Limb (tissue), 2 donors: ENCODE data around the gene FOXO3.

ENCODE experiments used
- DNase-seq, 2 donors: peaks; one replicate each; pipeline ENCODE4 v3.0.0-alpha.2; 2016; ENCODE audit errors: extremely low spot score in 2 of 2

Gene FOXO3

DNA sequence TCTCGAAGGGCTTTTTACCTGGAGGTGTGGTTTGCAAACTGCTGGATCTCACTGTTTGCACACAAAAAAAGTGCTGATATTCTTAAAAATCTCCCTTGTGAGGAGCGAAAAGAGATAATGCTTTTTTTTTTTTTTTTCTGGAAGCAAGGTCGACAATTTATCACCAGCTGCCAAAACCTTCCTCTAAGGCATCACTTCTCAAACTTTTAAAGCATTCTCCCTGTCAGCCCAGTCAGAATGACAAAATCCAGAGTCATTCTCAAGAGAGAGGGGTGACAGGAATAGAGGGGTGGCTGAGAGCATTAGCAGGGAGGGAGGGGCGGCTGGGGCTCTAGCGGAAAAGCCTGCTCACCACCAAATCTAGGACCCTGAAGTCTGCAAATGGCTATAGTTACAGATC lies 150.4 kb downstream of the FOXO3 start:
- no peak for DNase-seq

DNA sequence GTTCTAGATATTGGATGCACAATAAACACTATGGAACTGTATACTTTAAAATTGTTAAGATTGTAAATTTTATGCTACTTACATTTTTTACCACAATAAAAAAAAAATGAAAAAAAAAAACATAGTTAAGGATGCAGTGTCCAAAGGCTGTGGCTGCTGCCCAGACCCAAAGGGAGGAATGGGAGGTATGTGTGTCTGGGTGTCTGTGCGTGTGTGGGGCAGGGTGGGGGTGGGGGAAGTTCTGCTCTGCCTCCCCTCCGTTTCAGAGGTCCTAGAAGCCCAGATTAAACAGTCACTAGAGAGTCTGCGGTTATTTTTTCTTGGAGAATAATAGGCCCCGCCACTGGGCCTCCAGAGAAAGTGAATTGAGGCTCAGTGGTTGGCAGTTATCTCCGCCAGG lies 151.1 kb downstream of the FOXO3 start:
- no peak for DNase-seq

DNA sequence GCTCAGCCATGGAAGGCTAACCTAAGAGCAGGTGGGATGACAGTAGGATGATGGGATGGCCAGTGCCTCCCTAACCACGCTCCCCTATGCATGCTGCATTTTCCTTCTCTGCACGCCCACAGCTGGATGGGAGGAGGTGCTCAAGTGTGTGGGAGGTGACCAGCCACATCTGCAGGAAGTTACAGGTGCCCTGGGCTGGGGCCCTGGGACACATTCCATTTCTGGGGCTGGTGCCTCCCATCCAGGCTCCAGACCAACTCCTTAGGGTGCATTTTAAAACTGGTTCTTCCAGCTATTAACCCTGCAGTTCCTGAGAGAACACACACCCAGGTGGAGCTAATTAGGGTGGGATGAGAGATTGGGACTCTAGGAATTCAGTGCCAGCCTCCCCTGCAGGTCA lies 152.2 kb downstream of the FOXO3 start:
- no peak for DNase-seq

DNA sequence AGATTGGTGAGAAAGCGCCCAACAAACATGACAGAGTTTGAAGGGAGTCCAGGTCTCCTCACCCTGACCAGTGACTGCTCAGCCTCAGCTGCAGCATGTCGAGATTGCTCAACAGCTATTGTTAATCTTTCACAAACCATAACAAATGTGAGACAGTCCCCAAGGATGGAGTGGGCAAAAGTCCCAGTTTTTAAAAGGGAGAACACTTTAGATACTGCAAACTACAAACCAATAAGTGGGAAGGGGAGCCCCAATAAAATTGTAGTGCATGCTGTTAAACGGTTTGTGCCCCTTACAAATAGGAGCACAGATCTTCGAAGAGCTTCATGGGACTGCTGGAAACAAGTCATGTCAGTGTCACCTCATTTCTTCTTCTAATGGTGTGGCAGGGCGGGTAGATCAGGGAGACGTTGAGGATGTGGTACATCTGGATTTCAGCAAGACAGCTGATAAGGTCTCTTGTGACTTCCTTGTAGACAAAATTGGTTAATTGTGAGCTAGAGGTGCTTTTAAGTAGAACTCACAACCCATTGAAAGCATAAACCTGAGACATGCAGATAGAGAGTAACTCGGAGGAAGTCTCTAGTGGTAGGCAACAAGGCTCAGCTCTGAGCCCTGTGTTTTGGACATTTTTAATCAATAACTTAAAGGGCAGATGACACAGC lies 153.5 kb downstream of the FOXO3 start:
- no peak for DNase-seq

DNA sequence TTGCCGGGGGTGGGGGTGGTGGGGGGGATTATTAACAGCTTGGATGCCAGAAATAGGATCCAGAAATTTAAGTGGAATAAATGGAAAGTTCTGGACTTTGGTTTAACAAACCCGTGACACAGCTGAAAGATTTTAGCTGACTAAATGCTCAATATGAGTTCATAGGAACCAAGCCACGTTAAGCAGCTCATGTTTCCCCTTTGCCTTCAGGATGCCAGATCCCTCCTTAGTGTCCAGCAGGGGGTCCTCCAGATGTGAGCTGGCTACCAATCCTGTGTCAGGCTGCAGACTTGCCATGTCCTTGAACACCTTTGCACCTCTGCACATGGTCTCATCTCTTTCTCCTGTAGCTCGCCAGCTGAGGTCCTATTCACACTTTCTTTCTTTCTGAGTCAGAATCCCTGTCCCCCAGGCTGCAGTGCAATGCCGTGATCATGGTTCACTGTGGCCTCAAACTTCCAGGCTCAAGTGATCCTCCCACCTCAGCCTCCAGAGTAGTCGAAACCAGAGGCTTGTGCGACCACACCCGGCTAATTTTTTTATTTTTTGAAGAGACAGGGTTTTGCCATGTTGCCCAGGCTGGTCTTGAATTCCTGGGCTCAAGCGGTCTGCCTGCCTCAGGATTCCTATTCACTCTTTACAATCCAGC lies 154.2 kb downstream of the FOXO3 start:
- DNase-seq = peak in 1 of 2 donors; percentile 18

DNA sequence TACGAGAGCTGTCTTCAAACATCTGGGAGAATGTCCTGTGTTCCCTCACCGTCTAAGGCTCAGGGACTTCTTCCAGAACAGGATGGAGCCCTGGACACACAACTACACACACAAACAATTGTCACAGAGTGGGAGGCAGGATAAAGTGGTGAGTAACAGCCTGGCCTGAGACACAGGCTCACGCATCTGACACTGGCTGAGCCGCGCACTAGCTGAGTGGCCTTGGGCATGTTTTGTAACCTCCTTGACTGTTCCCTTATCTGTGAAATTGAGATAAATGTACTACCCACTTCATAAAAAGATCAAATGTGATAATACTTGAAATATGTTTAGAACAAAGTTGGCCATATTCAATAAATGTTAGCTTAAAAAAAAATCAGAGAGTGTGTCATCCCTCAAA lies 155.1 kb downstream of the FOXO3 start:
- DNase-seq = no peak

DNA sequence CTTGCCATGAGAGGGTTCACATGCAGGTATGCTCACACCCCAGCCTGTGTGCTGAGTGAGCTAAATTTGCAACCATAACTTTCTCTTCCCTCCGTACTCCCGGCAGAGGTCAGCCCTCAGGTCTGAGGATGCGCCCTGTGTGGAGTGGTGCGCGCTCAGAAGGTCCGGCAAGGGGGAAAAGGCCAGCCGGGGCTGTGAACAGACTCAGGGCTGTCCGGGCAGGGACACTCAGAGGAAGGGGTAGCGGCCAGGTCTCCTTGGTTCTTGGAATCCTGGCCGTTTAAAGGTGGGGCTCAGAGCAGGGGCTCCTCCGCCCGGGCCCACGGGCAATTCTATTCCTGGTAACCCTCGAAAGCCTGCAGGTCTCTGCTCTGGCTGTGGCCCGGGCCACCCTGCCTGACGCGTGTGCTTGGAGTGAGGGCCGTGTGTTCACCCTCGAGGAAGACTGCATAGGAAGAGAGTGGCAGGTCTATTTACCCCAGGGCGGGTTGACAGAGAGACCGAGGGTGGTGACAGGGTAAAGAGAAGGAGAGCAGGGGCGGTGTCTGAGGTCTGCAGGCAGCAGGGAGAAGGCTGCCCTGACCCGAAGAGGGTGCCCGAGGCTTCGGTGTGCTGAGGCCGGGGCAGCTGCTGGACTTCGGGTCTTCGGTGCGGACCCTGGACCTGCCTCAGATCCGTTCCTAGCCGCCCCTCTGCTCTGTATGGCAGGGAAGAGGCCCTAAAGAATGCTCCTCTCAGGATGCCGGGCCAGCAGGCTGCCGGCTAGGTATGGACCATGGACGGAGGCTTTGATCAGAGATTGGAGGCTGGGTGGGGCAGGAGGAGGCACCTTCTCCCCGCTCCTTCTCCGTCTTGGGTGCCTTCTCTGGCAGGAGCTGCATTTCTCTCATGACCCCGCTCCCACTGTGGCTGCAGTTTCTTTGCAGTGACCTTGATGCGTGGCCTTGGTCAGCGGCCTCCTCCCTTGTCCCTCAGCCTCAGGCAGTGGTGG lies 156.4 kb downstream of the FOXO3 start:
- no peak for DNase-seq

DNA sequence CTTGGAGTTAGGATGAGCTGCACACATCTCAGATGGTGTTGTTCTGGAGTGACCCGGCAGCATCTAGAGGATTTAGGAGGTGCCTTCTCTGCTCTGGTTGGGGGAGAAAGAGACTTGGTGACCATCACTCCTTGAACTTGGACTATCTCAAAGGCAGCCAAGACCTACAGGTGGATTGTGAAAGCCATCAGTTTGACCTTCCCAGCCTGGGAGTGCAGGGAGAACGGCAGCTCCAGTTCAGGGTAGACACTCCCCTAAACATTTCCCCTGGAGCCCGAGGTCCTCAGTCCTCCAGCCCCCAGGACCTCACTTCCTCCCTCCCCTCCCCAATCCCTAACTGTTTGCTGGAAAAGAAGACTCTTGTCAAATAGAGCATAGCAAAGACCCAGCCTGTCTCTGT lies 158.8 kb downstream of the FOXO3 start:
- no peak for DNase-seq

DNA sequence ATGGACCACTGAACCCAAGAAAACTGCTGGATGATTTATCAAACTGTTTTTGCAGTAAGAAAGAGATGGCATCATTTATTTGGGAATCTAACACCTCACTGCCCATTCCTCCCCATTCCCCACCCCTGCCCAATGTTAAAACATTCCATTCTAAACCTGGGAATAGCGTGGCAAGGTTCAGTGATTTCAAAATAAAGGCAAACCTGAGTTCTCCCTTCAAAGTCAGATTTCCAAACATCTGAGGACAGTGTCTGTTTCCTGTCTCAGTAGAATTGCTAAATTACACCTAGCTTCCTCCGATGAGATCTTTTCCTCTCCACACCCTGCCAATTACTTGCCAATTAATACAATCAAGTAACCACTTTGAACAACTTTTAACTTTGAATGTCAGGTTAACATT lies 160.1 kb downstream of the FOXO3 start:
- no peak for DNase-seq

DNA sequence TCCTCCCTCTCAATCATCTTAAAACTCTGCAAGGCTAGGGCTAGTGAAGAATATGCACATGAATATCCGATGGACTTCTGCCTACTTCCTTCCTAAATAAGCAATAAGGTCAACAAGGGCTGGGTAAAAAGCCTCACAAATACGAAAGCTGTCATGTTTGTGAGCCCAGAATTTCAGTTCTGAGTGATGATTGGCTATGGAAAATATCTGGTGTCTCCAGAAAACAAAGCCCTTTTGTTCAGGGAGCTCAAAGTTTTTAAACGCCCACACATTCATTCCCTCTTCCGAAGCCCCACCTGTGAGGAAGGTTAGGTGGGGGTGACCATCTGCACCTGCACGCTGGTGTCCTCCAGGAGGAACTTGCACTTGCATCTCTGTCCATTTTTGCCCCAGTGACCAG lies 160.6 kb downstream of the FOXO3 start:
- DNase-seq = no peak

DNA sequence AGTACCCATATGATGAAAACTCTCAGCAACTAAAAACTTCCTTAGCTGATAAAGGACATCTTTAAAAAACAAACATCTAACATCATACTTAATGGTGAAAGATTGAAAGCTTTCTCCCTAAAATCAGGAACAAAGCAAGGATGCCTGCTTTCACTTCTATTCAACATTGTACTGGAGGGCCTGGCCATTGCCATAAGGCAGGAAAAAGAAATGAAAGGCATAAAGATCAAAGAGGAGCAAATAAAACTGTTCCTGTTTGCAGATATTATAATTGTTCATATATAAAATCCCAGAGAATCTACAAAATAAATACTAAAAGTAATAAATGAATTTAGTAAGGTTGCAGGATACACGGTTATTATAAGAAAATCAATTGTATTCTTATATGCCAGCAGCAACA lies 162.9 kb downstream of the FOXO3 start:
- no peak for DNase-seq

DNA sequence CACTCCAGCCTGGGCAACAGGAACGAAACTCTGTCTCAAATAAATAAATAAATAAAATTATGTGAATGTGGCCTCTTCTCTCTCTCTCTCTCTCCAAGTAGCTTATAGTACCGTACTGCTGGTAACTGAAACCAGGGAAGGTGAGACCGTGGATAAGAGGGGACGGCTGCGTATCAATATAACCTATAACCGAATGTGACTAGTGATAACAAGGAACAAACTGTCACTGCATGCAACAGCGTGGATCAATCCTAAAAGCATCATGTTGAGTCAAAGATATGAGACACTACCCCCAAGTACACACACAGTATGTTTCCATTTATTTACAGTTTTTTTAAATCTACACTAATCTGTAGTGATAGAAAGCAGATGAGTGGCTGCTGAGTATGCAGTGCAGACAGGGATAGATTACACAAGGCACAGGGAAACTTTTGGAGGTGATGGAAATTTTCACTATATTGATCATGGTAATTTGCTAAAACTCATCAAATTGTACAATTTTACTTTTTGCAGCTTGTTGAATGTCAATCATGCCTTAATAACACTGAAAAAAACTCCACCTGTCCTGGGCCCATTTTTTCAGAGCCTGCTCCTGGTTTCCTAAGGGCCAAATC lies 166.1 kb downstream of the FOXO3 start:
- DNase-seq = no peak

DNA sequence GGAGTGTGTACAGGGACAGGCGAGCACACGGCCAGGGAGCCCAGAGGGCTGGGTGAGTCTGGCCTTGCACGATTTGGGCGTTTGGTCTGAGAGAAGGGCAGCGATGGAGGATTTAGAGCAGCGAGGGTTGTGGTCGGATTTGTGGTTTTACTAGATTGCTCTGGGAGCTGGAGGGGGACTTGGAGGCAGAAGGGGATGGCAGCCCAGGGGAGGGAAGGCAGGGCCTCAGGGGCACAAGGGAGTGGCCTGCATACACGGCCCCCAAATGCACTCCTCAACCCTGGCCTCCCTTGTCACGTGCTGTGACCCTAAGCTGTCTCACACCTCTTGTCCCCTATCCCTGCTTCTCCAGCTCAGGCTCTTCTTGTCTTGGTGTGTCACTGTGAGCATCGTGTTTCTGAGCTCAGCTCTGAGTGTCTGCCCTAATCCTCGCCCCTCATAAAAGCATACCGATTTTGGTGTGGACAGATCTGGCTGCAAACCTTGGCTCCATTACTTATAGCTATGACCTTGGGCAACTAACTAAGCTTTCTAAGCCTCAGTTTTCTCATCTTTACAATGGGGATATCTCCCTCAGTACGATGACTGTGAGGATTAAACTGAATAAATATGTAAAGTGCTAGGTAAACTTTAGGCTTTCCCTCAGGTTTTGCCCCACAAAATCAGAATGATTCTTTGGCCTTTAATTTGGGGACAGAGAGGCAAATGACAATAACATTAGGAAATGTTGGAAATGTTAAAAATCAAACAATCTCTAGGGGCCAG lies 167.4 kb downstream of the FOXO3 start:
- no peak for DNase-seq

DNA sequence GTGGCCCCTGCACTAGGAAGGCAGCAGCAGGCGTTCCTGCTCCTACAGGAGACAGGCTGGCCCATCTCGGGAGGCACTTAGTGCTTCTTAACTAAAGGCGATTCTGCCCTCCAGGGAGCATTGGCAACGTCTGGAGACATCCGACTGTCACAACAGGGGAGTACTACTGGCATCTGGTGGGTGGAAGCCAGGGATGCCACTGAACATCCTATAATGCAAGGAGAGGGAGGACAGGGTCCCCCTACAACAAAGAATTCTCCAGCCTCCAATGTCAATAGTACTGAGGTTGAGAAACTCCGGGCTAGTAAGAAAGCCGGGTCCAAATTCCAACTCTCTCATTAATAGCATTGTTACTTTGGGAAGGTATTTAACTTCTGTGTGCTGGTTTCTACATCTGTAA lies 168.1 kb downstream of the FOXO3 start:
- no peak for DNase-seq

DNA sequence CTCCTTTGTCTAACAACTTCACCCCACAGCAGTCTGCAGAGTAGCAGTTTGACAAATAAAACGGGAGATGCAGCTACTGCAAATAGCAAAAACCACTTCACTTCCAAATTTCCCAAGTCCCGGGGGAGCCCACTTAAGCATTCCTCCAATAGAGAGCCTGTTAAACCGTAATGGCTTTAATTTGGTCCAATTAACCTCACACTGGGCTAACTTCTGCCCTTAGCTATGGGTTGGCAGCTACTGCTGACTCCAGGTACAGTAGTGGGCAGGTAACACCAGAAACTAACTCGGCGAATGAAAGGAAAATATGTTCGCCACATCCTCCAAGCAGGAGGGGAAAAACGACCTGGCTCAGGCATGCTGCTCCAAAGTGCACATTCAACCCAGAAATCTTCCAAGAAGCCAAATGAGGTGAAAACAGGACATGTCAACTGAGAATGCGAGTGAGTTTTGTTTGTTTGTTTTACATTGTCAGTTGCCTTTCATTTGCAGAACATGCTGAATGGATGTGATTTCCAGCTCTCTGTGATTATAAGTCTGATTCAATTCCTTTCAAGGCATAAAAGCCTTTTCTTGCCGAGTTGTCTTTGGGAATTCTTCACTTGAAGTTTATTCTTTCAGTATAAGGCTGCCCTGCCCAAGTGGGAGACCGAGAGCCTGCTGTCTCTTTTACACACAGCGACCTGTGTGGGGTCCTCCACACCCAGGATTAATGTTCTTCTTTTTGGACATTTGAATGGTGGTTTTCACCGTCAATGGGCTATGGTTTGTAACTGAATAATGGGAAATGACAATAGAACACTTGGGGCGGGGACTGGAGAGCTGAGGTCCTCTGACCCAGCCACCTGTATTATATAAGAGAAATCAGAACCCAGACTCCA lies 170.2 kb downstream of the FOXO3 start:
- no peak for DNase-seq

DNA sequence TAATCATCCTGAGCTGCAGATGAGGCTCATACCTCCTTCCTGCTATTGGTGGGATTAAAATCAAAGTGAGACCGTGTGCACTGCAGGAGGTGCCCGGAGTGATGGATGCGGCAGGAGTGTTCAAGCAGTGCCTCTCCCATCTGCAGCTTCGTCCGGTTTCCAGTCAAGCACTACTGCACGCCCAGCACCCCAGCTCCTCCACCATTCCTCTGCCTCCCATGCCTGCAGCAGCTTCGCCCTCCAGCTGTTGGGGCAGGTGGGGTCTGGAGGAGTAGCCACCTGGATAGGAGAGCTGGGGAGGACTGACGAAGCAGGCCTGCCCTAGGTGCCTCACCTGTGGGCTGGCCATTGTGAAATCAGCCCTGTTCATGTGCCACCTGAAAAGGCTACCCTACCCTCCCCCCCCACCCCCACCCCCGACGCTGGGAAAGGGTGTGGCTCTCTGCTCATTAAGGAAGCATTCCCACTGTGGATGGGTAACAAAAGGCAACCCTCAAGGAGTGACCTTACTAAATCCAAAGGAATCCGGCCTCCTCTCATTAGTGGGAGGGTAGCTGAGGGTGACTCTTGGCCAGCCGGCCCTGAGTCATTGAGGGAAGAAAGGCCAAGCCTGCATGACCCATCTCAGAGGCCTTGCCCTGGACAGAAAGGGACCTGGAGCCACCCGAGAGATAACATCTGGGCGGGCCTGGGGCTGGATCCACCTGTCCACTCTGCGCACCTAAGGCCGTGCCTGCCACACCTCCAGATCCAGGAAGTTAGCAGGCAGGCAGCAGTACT lies 171.6 kb downstream of the FOXO3 start:
- DNase-seq = no peak

DNA sequence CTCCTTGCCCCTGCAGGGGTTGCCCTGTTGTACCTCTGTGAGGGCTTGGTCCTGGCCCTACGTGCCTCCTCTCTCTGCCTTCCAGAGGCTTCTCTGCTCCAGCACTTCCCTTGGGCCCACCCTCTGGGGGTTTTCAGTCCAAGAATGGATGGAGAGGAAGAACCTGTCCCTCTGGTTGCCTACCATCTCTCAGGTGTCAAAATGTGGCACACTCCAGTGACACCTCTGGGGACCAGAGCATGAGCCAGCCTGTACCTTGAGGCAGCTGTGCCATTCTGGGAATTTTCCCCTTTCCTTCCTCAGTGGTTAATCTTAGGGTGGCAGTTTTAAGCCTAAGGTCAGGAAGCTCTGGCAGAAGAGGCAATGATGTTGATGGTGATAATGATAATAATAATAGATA lies 172.3 kb downstream of the FOXO3 start:
- DNase-seq = no peak

DNA sequence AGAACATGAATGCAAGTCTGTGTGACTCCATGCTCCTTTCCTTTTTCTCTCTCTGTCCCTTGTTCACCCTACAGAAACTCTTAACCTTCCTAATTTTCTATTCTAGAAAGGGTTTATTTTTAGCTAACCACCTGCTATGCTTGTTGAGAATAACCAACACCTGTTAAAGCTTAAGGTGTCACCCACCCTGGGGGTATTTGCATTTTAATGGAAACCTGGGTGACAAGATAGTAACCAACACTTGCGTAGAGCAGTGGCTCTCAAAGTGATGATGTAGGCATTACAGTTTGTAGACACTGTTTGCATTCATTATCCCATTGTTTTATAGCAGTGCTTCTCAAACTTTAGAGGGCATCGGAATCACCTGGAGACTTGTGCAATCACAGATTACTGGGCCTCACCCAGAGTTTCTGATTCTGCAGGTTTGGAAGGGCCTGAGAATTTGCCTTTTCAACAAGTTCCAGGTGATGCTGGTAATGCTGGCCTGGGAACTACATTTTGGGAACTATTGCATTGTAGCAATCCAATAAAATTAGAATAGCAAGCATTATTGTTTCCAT lies 173.1 kb downstream of the FOXO3 start:
- DNase-seq = no peak
